RCC 7860 (cell line): Measurements from ENCODE around the gene TCIRG1.
A peak's percentile ranks its signal among the peaks of the same experiment; 100 is the strongest.

Experiments used
- DNase-seq: peaks from one replicate; pipeline ENCODE4 v3.0.0-alpha.2; 2015; ENCODE audit warnings: low spot score
- FAIRE-seq: peaks from 2 replicates; lab custom pipeline; 2012; peaks lifted over from hg19 to GRCh38; lab: Jason Lieb, UNC

TCIRG1 gene

DNA sequence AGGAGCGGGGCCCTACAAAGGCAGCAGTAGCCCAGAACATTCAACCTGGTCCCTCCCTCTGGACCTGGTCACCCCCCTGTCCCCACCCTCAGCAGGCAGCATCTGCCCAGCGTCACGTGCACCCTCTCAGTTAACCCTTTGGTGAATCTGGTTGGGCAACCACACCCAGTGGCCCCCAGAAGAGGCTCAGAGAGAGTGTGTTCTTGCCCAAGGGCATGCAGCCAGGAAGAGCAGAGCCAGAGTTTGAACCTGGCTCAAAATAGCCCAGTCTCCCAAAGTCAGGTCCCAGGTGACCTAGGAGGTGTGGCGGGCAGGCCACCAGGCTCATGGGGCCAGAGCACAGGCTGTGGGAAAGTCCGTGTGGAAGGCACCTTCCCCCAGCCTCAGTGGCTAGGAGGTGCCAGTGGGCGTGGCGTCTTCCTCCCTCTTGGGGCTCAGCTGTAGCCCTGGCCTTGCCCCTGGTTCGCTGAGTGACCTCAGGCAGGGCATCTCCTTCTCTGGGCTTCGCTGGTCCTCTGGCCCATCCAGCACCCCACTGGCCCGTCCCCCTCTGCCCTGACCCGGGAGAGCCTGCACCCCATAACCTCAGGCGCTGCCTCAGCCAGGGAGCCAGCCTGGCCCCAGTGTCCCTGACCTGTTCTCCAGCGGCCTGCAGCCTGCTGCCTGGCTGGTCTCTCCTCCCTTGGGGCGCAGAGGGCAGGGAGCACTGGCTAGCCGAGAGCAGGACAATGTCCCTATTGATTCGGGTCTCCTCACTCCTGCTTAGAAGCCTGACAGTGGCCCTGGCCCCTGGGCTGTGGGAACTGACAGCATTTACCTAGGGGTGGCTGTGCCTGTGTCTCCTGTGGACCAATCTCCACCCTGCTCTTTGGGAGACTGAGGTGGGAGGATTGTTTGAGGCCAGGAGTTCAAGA lies 21.7 kb upstream of the TCIRG1 start:
- FAIRE-seq (no peak), DNase-seq (no peak)

DNA sequence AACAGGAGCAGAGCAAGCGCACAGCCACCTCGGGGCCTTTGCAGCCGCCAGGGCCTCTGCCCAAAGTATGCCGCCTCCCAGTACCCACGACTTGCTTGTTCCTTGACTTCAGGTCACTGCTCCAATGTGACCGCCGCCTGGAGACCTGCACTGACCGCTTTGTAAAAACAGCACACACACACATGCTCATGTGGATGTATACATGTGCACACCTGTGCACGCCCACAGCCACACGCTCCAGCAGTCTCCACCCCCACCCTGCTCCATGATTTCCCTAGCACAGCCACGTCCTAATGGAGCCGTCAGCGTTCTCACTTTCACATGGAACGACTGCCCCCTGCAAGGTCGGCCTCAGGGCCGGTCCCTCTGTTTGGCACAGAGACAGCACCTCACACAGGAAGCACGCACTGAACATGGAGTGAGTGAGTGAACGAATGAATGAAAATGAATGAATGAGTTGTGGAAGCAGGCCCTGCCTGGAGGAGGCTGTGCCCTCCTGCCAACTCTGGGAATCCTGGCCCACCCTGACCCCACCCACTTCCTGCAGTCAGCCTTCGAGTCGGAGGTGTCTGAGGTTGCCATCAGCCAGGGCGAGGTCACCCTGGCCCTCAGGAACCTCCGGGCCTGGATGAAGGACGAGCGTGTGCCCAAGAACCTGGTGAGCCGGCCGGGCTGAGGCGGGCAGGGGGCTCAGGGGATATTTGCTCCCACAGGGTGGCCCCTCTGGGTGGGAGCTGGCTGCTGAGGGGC lies 20.7 kb upstream of the TCIRG1 start:
- FAIRE-seq = no peak

GRCh38 chr11:68018730-68019190 lies 20.1 kb upstream of the TCIRG1 start:
- DNase-seq (no peak), FAIRE-seq (no peak)

More for the DNA sequence above, 20.7 kb upstream of the TCIRG1 start:
- DNase-seq = no peak

DNA sequence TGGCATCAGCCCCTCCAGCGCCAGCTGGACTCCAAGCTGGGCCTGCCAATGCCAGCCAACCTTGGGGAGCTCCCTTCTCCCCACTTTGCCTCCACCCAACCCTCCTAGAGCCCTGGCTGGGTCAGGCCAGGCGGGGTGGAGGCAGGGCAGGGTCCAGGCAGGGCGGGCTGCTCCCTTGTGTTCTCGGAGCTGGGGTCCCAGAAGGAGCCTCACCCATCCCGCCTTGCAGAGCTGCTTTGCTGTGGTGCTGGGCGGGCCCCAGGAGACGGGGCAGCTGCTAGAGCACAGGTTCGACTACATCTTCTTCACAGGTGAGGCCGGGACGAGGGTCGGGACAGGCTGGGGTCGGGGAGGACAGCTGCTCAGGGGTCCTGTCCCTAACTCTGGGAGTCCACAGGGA lies 19.3 kb upstream of the TCIRG1 start:
- FAIRE-seq = no peak
- DNase-seq = no peak

GRCh38 chr11:68020575-68020974 lies 18.2 kb upstream of the TCIRG1 start:
- DNase-seq (no peak), FAIRE-seq (no peak)

DNA sequence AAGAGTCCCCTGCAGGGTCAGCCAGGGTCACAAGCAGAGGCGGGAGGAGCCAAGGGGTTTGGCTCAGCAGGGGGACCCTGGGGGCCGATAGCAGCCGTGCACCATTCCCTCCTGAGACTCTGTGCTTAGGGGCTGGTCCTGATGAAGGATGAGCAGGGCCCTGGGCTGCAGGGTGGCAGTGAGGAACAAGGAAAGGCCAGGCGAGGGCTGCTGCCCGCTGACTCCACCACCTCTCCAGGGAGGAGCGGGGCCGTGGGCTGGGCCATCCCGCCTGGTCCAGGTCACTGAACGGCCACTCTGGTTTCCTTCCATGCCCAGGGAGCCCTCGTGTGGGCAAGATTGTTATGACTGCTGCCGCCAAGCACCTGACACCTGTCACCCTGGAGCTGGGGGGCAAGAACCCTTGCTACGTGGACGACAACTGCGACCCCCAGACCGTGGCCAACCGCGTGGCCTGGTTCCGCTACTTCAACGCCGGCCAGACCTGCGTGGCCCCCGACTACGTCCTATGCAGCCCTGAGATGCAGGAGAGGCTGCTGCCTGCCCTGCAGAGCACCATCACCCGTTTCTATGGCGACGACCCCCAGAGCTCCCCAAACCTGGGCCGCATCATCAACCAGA lies 17.5 kb upstream of the TCIRG1 start:
- DNase-seq (peak; percentile 47), FAIRE-seq (no peak)

DNA sequence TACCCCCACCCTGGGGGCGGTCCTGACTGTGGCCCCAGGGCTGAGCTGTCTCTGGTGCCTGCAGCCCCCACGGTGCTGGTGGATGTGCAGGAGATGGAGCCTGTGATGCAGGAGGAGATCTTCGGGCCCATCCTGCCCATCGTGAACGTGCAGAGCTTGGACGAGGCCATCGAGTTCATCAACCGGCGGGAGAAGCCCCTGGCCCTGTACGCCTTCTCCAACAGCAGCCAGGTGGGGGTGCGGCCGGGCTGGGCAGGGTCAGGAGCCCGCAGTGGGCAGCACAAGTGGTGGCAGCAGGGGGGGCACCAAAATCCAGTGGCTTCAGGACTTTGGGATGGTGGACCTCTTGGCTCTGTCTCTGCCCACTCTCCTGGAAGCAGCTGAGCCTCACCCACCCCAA lies 16.3 kb upstream of the TCIRG1 start:
- DNase-seq (no peak), FAIRE-seq (no peak)

DNA sequence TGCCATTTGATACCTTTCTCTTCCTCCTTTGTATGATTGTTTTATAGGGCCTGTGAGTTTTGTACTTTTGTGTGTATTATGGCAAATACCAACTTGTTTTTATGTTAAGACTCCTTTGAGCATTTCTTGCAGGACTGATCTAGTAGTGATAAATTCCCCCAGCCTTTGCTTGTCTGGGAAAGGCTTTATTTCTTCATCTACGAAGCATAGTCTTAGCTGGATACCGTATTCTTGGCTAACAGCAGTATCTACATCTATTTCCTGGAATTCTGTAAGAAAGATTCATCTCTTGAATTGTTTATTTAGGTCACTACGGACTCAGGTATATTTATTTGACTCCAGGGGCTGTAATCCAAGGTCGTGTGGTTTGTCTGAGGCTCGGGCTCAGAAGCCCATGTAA lies 14.3 kb upstream of the TCIRG1 start:
- no peak for DNase-seq
- no peak for FAIRE-seq

DNA sequence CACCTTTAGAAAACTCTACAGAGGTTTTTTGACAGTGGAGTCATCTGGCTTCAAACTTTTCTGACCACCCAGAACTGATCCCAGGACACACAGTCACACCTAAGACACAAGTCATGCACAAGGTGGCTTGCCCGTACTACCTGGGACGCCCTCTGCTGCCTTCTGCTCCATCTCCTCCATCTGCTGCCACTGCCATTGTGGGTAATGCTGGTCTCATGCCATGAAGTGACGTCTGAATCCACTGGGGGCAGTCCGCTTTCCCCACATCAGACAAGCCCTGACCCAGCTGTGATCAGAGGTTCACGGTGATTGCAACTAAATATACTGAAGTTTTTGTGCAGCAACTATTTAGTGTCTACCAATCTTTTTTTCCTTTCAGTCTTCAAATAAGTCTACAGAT lies 13.8 kb upstream of the TCIRG1 start:
- DNase-seq (no peak), FAIRE-seq (no peak)

DNA sequence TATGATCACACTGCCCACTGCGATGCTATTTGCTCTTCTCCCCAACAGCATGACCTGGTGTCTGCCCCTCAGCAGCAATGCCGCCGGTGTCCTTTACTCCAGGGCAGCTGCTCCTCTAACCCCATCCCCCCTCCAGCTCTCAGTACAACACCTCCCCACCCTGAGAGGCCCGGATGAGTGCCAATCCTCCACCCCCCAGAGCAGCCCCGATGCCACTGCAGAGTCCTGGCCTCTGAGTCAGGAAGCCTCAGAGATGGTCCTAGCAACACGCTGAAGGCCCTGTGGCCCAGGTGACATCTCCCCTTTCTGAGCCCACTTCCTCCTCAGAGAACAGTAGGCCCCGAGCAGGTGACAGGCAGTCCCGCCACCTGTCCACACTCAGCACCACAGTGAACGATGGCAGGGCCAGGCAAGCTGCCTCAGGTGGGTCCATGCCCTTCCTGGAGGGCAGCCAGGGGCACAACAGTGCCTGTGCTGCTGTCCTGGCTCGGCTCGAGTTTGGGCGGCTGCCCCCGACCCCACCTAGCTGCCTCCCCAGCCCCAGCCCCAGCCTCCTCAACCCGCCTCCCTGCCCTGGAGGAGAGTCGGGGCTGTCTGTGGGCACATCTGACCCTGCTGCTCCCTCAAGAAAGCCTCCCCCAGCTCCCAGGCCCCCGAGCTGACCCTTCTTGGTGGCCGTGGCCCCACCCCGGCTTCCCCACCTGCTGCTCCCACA lies 12.3 kb upstream of the TCIRG1 start:
- no peak for FAIRE-seq
- no peak for DNase-seq

DNA sequence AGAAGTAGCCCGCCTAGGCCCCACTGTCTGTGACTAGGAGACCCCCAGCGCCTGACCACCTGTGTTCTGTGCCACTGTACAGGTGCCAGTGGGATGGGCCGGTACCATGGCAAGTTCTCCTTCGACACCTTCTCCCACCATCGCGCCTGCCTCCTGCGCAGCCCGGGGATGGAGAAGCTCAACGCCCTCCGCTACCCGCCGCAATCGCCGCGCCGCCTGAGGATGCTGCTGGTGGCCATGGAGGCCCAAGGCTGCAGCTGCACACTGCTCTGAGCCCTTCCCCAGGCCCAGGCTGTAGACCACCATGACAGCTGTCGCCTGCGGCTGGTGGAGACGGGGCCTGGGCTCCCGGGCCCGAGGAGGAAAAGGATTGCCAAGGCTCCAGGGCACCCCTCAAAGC lies 11.2 kb upstream of the TCIRG1 start:
- FAIRE-seq = no peak
- DNase-seq = no peak

- FAIRE-seq = no peak
- DNase-seq = peak; percentile 52
Measured at GRCh38 chr11:68028802-68029545, 9.9 kb upstream of the TCIRG1 start.

- DNase-seq = peak; percentile 98
- FAIRE-seq = peak; percentile 95
Measured at GRCh38 chr11:68030318-68031143, 8.3 kb upstream of the TCIRG1 start, which contains the start of gene NDUFS8. Gene NDUFS8 (plus strand): TSS chr11:68030681. CDS start chr11:68032152, 1,471 bp downstream.

DNA sequence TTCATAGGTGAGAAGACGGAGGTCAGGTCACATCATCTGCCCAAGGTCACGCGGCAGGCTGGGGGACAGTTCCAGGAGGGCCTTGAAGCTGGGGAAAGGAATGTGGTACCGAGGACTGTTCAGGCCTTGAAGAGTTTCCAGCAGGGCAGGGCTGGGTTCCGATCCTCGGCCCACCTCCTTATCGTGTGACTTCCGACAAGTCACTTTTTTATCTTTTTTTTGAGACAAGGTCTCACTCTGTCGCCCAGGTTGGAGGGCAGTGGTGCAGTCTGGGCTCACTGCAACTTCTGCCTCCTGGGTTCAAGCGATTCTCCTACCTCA lies 7.7 kb upstream of the TCIRG1 start:
- DNase-seq = no peak

GRCh38 chr11:68032003-68032402 lies 6.8 kb upstream of the TCIRG1 start:
- FAIRE-seq (no peak), DNase-seq (no peak)

More for the DNA sequence above, 7.7 kb upstream of the TCIRG1 start:
- no peak for FAIRE-seq

DNA sequence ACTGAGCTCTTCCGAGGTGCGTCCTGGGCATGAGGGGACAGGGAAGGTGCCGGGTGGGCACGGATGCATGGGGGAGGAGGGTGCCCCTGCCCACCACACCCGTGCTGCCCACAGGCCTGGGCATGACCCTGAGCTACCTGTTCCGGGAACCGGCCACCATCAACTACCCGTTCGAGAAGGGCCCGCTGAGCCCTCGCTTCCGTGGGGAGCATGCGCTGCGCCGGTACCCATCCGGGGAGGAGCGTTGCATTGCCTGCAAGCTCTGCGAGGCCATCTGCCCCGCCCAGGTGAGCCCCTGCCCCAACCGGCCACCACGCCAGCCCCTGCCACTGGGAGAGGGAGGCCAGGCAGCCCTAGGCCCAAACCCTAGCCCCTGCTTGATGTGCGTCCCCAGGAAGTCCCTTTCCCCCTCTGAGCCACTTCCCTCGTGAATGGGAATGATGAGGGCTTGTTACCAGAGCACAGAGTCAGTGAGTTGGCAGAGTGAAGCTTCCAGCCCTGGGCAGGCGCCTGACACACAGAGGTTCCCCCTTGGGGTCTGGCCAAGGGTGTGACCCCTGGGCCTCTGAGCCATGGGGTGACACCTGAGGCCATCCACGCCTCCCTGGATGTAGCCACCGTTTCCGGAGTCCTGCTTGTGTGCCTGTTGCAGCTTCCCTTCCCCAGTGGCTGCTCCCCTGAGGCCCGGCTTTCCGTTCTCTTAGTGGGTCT lies 5.7 kb upstream of the TCIRG1 start:
- FAIRE-seq (no peak), DNase-seq (no peak)

- no peak for FAIRE-seq
Measured at GRCh38 chr11:68033708-68034045, 5.1 kb upstream of the TCIRG1 start.

DNA sequence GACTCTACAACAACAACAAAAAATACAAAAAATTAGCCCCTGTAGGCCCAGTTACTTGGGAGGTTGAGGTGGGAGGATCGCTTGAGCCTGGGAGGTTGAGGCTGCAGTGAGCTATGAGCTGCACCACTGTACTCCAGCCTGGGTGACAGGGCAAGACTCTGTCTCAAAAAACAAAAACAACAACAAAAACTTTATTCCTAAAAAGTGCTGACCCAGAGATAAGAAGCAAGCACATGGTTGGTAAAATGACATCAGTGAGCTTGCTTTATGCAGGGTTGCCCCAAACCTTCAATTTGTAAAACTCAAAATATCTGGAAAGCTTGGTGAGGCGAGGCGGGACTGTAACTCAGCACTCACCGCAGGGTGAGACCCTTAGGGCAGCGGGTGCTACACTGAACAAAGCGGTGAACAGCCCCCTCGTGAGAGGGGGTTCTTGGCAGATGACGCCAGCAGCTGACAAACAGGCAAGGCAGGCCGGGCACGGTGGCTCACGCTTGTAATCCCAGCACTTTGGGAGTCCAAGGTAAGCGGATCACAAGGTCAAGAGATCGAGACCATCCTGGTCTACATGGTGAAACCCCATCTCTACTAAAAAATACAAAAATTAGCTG lies 3.5 kb upstream of the TCIRG1 start:
- no peak for FAIRE-seq

More at GRCh38 chr11:68033708-68034045, 5.1 kb upstream of the TCIRG1 start:
- no peak for DNase-seq

More for the DNA sequence above, 3.5 kb upstream of the TCIRG1 start:
- DNase-seq = no peak
